GM12875 (cell line): Measurements from ENCODE around the gene NPSR1.
"Not testable (repeated sequence)": the region's sequence is repeated elsewhere in the genome, so short reads cannot be mapped to it uniquely, and the experiment has no call there.

Experiments
- H3K4me3 ChIP-seq: one replicate; pipeline ENCODE4 v1.5.1; 2011; ENCODE audit warnings: low read depth, low read length, control low read depth
- TF ChIP-seq, protein P1 (sequence below): IDR thresholded peaks from 2 replicates; pipeline ENCODE4 v1.5.1; 2011; ENCODE audit warnings: low read depth, mild to moderate bottlenecking, control low read depth, inconsistent platforms, low read length, moderate library complexity, borderline replicate concordance; ENCODE audit not compliant: insufficient read depth

The NPSR1 gene

GRCh38 chr7:34657632-34658268 is at the start of gene NPSR1:
TSS of gene NPSR1 (plus strand) at chr7:34658218. CDS start at chr7:34658413, 195 bp downstream.
- TF ChIP-seq, protein P1, sequence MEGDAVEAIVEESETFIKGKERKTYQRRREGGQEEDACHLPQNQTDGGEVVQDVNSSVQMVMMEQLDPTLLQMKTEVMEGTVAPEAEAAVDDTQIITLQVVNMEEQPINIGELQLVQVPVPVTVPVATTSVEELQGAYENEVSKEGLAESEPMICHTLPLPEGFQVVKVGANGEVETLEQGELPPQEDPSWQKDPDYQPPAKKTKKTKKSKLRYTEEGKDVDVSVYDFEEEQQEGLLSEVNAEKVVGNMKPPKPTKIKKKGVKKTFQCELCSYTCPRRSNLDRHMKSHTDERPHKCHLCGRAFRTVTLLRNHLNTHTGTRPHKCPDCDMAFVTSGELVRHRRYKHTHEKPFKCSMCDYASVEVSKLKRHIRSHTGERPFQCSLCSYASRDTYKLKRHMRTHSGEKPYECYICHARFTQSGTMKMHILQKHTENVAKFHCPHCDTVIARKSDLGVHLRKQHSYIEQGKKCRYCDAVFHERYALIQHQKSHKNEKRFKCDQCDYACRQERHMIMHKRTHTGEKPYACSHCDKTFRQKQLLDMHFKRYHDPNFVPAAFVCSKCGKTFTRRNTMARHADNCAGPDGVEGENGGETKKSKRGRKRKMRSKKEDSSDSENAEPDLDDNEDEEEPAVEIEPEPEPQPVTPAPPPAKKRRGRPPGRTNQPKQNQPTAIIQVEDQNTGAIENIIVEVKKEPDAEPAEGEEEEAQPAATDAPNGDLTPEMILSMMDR: no peak

DNA sequence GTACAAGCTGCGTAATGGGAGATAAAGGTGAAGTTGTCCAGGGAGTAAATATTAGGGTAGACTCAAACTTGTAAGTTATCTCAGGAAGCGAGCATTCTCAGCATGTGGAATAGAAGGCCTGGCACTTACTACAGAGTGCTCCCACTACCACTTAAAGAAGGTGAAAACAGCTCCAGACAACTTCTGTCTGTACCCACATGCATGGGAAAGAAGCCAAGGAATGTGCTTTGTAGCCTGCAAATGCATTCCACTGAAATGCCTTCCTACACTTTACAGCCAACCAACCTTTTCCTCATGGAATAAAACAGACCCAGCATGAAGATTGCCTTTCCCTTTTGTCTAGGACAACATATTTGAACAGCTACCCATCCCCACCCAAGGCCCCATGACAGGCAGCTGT is 45.4 kb upstream of the NPSR1 start:
- TF ChIP-seq, protein P1: no peak
- H3K4me3 ChIP-seq: no peak overlapping the region

More at GRCh38 chr7:34657632-34658268, at the start of gene NPSR1:
- H3K4me3 ChIP-seq: no peak within 1 kb of the TSS

DNA sequence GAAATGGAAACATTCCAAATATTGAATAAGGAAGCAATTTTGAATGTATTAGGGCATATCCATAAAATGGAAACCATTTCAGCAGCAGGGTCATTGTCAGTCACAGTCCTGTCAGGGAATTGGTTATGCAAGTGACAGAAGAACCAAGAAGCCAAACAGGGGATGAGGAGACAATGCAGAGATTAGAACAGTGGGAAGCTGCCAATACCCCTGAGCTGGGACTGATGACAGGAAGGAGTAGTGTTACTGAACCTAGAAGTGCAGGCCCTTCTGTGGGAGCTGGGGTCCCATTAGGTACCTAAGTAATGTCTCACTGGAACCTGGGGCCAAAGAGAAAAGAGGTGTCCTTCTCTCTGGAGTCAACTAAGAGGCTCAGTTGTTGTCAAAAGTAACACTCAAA is 37.6 kb upstream of the NPSR1 start:
- H3K4me3 ChIP-seq: no peak overlapping the region
- TF ChIP-seq, protein P1: no peak

DNA sequence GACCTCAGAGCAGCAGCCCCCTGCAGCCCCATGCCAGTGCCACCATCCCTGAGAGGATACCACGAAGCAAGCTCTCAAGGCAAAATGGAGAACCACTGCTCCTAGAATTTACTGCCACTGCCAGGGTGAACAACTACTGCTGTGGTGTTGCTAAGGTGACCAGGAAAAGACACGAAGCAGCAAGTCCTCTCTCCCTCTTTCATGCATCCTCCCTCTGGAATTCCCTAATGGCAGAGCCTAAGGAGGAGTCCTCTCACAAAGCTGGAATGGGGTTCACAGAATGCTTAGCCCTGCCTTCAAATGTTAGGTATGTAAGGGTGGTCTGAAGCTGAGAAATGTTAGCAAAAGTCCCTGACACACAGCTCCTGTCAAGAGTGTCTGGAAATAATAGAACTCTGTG is 35.8 kb upstream of the NPSR1 start:
- H3K4me3 ChIP-seq: no peak overlapping the region
- TF ChIP-seq, protein P1: no peak

GRCh38 chr7:34622771-34623250 is 35.2 kb upstream of the NPSR1 start:
- H3K4me3 ChIP-seq: no peak overlapping the region
- TF ChIP-seq, protein P1: no peak

DNA sequence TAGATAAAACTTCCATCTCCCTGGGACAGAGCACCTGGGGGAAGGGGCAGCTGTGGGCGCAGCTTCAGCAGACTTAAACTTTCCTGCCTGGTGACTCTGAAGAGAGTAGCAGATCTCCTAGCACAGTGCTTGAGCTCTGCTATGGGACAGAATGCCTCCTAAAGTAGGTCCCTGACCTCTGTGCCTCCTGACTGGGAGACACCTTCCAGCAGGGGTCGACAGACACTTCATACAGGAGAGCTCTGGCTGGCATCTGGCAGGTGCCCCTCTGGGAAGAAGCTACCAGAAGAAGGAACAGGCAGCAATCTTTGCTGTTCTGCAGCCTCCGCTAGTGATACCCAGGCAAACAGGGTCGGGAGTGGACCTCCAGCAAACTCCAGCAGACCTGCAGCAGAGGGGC is 29.4 kb upstream of the NPSR1 start:
- not testable (repeated sequence) for H3K4me3 ChIP-seq

GRCh38 chr7:34652809-34653208 is 5.2 kb upstream of the NPSR1 start:
- TF ChIP-seq, protein P1: no peak
- H3K4me3 ChIP-seq: no peak overlapping the region
